Testis (tissue), 2 donors: ENCODE data around the gene SEC31A.

Source experiments
- CTCF ChIP-seq, 3 experiments: fragments of 450-650 bp in 2 of 3; fragments of 200-600 bp in 1 of 3; sonication (generic) in 1 of 3; IDR thresholded peaks; one replicate each; pipeline ENCODE4 v1.5.1; 2016 to 2019; ENCODE audit warnings: antibody characterized with exemption in 3 of 3, mild to moderate bottlenecking in 2 of 3, moderate library complexity in 1 of 3
- POLR2A ChIP-seq: fragments of 450-650 bp; IDR thresholded peaks from one replicate; pipeline ENCODE4 v1.6.1; 2017; ENCODE audit warnings: antibody characterized with exemption, mild to moderate bottlenecking, moderate library complexity

- TF ChIP-seq CTCF (IDR thresholded peaks at IDR 0.05) (no peak), POLR2A (no peak)
These were observed 51.3 kb downstream of the SEC31A start for GRCh38 chr4:82839624-82840023.
